Left ventricle myocardium inferior (tissue), 1 donor: ENCODE results near the gene ARHGAP35. TPM values are rescaled to one million over a fixed set of nuclear protein-coding genes. Genes with fewer than 3 reads are reported as not detected.
"Not testable (repeated sequence)": the region's sequence is repeated elsewhere in the genome, so short reads cannot be mapped to it uniquely, and the experiment has no call there.

Experiments used
- DNase-seq: peaks from one replicate; pipeline ENCODE4 v3.0.0-alpha.2; 2020
- H3K27ac ChIP-seq: fragments of 200-600 bp; replicated peaks from 2 replicates; pipeline ENCODE4 v1.8.0; 2021
- H3K27me3 ChIP-seq: fragments of 200-600 bp; 2 replicates; pipeline ENCODE4 v1.8.0; 2021; ENCODE audit warnings: low read depth
- H3K36me3 ChIP-seq: fragments of 200-600 bp; 2 replicates; pipeline ENCODE4 v1.8.0; 2021
- H3K4me1 ChIP-seq: fragments of 200-600 bp; 2 replicates; pipeline ENCODE4 v1.8.0; 2021
- H3K4me3 ChIP-seq: fragments of 200-600 bp; 2 replicates; pipeline ENCODE4 v1.8.0; 2021; ENCODE audit warnings: mild to moderate bottlenecking, moderate library complexity
- H3K9me3 ChIP-seq: fragments of 200-600 bp; replicated peaks from 2 replicates; pipeline ENCODE4 v1.8.0; 2021
- CTCF ChIP-seq: fragments of 200-600 bp; IDR thresholded peaks from 2 replicates; pipeline ENCODE4 v1.8.0; 2021; ENCODE audit warnings: antibody characterized with exemption, mild to moderate bottlenecking, borderline replicate concordance
- intact Hi-C: fragments of 100-400 bp; cut with micrococcal nuclease; formaldehyde crosslinking; loops from one replicate; pipeline ENCODE4 v1.11.0; 2022
- total RNA-seq: library from RNA; stranded (reverse); fragmentation: NEBNext Ultra II Directional; extraction: Animal tissue kit (Norgen Biotek cat#: 25700); gene quantifications from one replicate; pipeline ENCODE4 v1.2.1, GENCODE V29; 2021
- donor health status: DM: no; HTN: yes; CAD: no; lungs with severe emphysema.

Gene ARHGAP35
- total RNA-seq, 1 donor from 2014 or later = 75.4 TPM

- TF ChIP-seq CTCF = no peak
- DNase-seq = no peak
- H3K4me3 ChIP-seq = no peak overlapping the region
- intact Hi-C loops = loop anchor here (10.0 kb wide), 1 partner anchor 58 kb away; no protein-coding TSS in a partner anchor
- no peaks in the 10 kb centered on the region for H3K27me3 ChIP-seq
- peaks cover 76% of the 10 kb centered on the region for H3K4me1 ChIP-seq
- H3K27ac ChIP-seq = peak overlapping the region; percentile 98
- no peaks in the 10 kb centered on the region for H3K9me3 ChIP-seq
- H3K36me3 ChIP-seq = no peaks in the 10 kb centered on the region
Observed at GRCh38 chr19:46866407-46867136, 5.8 kb downstream of the ARHGAP35 start.

- intact Hi-C loops = loop anchor here (10.0 kb wide), 1 partner anchor 58 kb away; no protein-coding TSS in a partner anchor
- H3K27me3 ChIP-seq = no peaks in the 10 kb centered on the region
- no peak overlapping the region for H3K4me3 ChIP-seq
- no peaks in the 10 kb centered on the region for H3K36me3 ChIP-seq
- peak overlapping the region; percentile 98 for H3K27ac ChIP-seq
- TF ChIP-seq CTCF = no peak
- no peak for DNase-seq
- H3K9me3 ChIP-seq = no peaks in the 10 kb centered on the region
- peaks cover 70% of the 10 kb centered on the region for H3K4me1 ChIP-seq
Observed at GRCh38 chr19:46867170-46867569, 6.4 kb downstream of the ARHGAP35 start.

GRCh38 chr19:46868025-46868802, 7.4 kb downstream of the ARHGAP35 start:
- no peaks in the 10 kb centered on the region for H3K9me3 ChIP-seq
- intact Hi-C loops = loop anchor here (10.0 kb wide), 1 partner anchor 57 kb away; no protein-coding TSS in a partner anchor
- no peaks in the 10 kb centered on the region for H3K36me3 ChIP-seq
- H3K27me3 ChIP-seq = no peaks in the 10 kb centered on the region
- H3K4me1 ChIP-seq = peaks cover 59% of the 10 kb centered on the region
- H3K4me3 ChIP-seq = no peak overlapping the region
- H3K27ac ChIP-seq = peak overlapping the region; percentile 98
- no peak for DNase-seq
- TF ChIP-seq CTCF = no peak

- peaks cover 36% of the 10 kb centered on the region for H3K4me1 ChIP-seq
- not testable (repeated sequence) for DNase-seq
Observed at GRCh38 chr19:46871173-46871572, 10.4 kb downstream of the ARHGAP35 start.

GRCh38 chr19:46872967-46873366, 12.2 kb downstream of the ARHGAP35 start:
- Histone ChIP-seq H3K4me1 (peaks cover 18% of the 10 kb centered on the region), H3K9me3 (no peaks in the 10 kb centered on the region), H3K27me3 (no peaks in the 10 kb centered on the region), H3K36me3 (peaks cover 5% of the 10 kb centered on the region), H3K4me3 (no peak overlapping the region), H3K27ac (no peak overlapping the region)
- no peak for DNase-seq
- no peak for TF ChIP-seq CTCF
- intact Hi-C loops = no loop called here

More at GRCh38 chr19:46871173-46871572, 10.4 kb downstream of the ARHGAP35 start:
- H3K36me3 ChIP-seq, H3K9me3 ChIP-seq, intact Hi-C loops, H3K4me3 ChIP-seq, H3K27ac ChIP-seq, H3K27me3 ChIP-seq: not testable (repeated sequence)
